GM19193 (cell line): ENCODE measurements around the gene ACACB.

Experiments used
- POLR2A ChIP-seq: IDR thresholded peaks from 4 replicates; pipeline ENCODE4 v1.6.1; 2011; ENCODE audit not compliant: insufficient read depth, insufficient read length; ENCODE audit errors: extremely low read depth

The ACACB gene

GRCh38 chr12:109275173-109275572 lies 158.8 kb downstream of the ACACB start:
- TF ChIP-seq POLR2A, result no peak

GRCh38 chr12:109276160-109276559 lies 159.8 kb downstream of the ACACB start:
- no peak for TF ChIP-seq POLR2A

GRCh38 chr12:109277255-109277898 lies 161.0 kb downstream of the ACACB start:
- TF ChIP-seq POLR2A, result no peak

GRCh38 chr12:109277899-109278762 lies 161.7 kb downstream of the ACACB start:
- TF ChIP-seq POLR2A, result no peak

- no peak for TF ChIP-seq POLR2A
These were observed 162.5 kb downstream of the ACACB start for GRCh38 chr12:109278912-109279311.

- TF ChIP-seq POLR2A, result no peak
These were observed 163.1 kb downstream of the ACACB start for GRCh38 chr12:109279525-109279924.

- no peak for TF ChIP-seq POLR2A
These were observed 165.1 kb downstream of the ACACB start for GRCh38 chr12:109281452-109281851.

- no peak for TF ChIP-seq POLR2A
These were observed 168.0 kb downstream of the ACACB start for GRCh38 chr12:109284392-109284791.

GRCh38 chr12:109286252-109286651 lies 169.9 kb downstream of the ACACB start:
- no peak for TF ChIP-seq POLR2A

GRCh38 chr12:109286652-109287051 lies 170.3 kb downstream of the ACACB start:
- TF ChIP-seq POLR2A, result no peak

- no peak for TF ChIP-seq POLR2A
These were observed 170.8 kb downstream of the ACACB start for GRCh38 chr12:109287181-109287580.

- no peak for TF ChIP-seq POLR2A
These were observed 171.6 kb downstream of the ACACB start for GRCh38 chr12:109287811-109288469.

- TF ChIP-seq POLR2A, result no peak
These were observed 172.2 kb downstream of the ACACB start for GRCh38 chr12:109288571-109288970.

- no peak for TF ChIP-seq POLR2A
These were observed 172.6 kb downstream of the ACACB start for GRCh38 chr12:109289004-109289403.

- no peak for TF ChIP-seq POLR2A
These were observed 173.2 kb downstream of the ACACB start for GRCh38 chr12:109289551-109289950.

GRCh38 chr12:109290061-109290460 lies 173.7 kb downstream of the ACACB start:
- TF ChIP-seq POLR2A, result no peak

- no peak for TF ChIP-seq POLR2A
These were observed 174.7 kb downstream of the ACACB start for GRCh38 chr12:109291117-109291516.
